K562 (cell line): ENCODE measurements around the gene AHSP. TPM values are rescaled to one million over a fixed set of nuclear protein-coding genes. Genes with fewer than 3 reads are reported as not detected.
A peak's percentile ranks its signal among the peaks of the same experiment; 100 is the strongest.

Experiments used
- ATAC-seq: fragments of 200-7000 bp; cut with Tn5 transposase; 3 replicates; pipeline ENCODE4 v1.9.1; 2020; ENCODE audit warnings: moderate library complexity
- BruUV-seq: library from RNA; stranded (reverse); fragments of 400-500 nt; replicated peaks from 2 replicates; lab custom pipeline; 2021; lab: Mats Ljungman, UMichigan
- CTCF ChIA-PET: fragments of 300-600 bp; formaldehyde crosslinking; extraction: SDS; loops from one replicate; lab custom pipeline; 2021; ENCODE audit warnings: low intra/inter-chr PET ratio; lab: Yijun Ruan, JAX
- POLR2A ChIA-PET: fragments of 300-600, 350-650 bp; sonication (Branson Sonifier 250); formaldehyde crosslinking; extraction: SDS; loops from one replicate; lab custom pipeline; 2021; ENCODE audit warnings: antibody characterized with exemption, inconsistent platforms; lab: Yijun Ruan, JAX
- DNase-seq, 4 experiments: peaks; one replicate each; pipeline versions ENCODE4 v3.0.0 to v3.0.0-alpha.2; 2011 to 2018; ENCODE audit warnings: low spot score in 3 of 4, mixed read lengths in 3 of 4; ENCODE audit errors: extremely low read depth in 1 of 4
- FAIRE-seq: peaks from 2 replicates; lab custom pipeline; 2011; peaks lifted over from hg19 to GRCh38; lab: Jason Lieb, UNC
- H2AFZ ChIP-seq: 2 replicates; pipeline ENCODE4 v1.6.0; 2011; ENCODE audit warnings: low read depth, low read length, control low read depth, inconsistent platforms
- H3K27ac ChIP-seq: fragments of 200-600 bp; 3 replicates; pipeline ENCODE4 v1.8.0; 2011; ENCODE audit warnings: low read depth, mild to moderate bottlenecking, control low read depth, inconsistent platforms, low read length, moderate library complexity, mixed read lengths; ENCODE audit errors: extremely low read depth
- H3K27me3 ChIP-seq, 2 experiments: fragments of 300-600 bp in 1 of 2; 2 replicates in 1 of 2; 3 replicates in 1 of 2; pipeline versions ENCODE4 v1.6.0 to v1.8.0; 2011; ENCODE audit warnings: inconsistent platforms in 2 of 2, low read length in 2 of 2, mild to moderate bottlenecking in 1 of 2, mixed read lengths in 1 of 2, moderate library complexity in 1 of 2; ENCODE audit not compliant: control insufficient read depth in 2 of 2, insufficient read depth in 2 of 2
- H3K36me3 ChIP-seq: fragments of 300-600 bp; 3 replicates; pipeline ENCODE4 v1.8.0; 2011; ENCODE audit warnings: mild to moderate bottlenecking, low read length, inconsistent platforms; ENCODE audit not compliant: control insufficient read depth, insufficient read depth
- H3K4me1 ChIP-seq, 2 experiments: fragments of 200-600 bp in 1 of 2; replicated peaks in 1 of 2; 2 replicates in 1 of 2; 3 replicates in 1 of 2; pipeline versions ENCODE4 v1.5.1 to v1.8.0; 2011; ENCODE audit warnings: inconsistent platforms in 2 of 2, low read length in 2 of 2, mild to moderate bottlenecking in 1 of 2, mixed read lengths in 1 of 2, moderate library complexity in 1 of 2; ENCODE audit not compliant: control insufficient read depth in 2 of 2, insufficient read depth in 2 of 2
- H3K4me2 ChIP-seq: 2 replicates; pipeline ENCODE4 v1.6.1; 2011; ENCODE audit warnings: low read length, control low read depth, inconsistent platforms, mixed read lengths; ENCODE audit not compliant: insufficient read depth
- H3K4me3 ChIP-seq: fragments of 200-600 bp; sonication (generic), shearing (Covaris generic); 2 replicates; pipeline ENCODE4 v1.5.1; 2016; ENCODE audit warnings: control low read depth, inconsistent platforms
- H3K79me2 ChIP-seq: fragments of 200-600 bp; 3 replicates; pipeline ENCODE4 v1.8.0; 2011; ENCODE audit warnings: low read length, inconsistent platforms; ENCODE audit not compliant: control insufficient read depth, insufficient read depth
- H3K9ac ChIP-seq, 2 experiments: 2 replicates each; pipeline versions ENCODE4 v1.6.0 to v1.6.1; 2011; ENCODE audit warnings: low read depth in 2 of 2, low read length in 2 of 2, control low read depth in 1 of 2, inconsistent platforms in 1 of 2, mild to moderate bottlenecking in 1 of 2, mixed read lengths in 1 of 2; ENCODE audit not compliant: insufficient read depth in 1 of 2
- H3K9me1 ChIP-seq: one replicate; pipeline ENCODE4 v1.6.0; 2011; ENCODE audit warnings: inconsistent platforms, mild to moderate bottlenecking, low read length, moderate library complexity; ENCODE audit not compliant: control insufficient read depth, insufficient read depth
- H3K9me3 ChIP-seq: replicated peaks from 2 replicates; pipeline ENCODE4 v1.5.1; 2011; ENCODE audit warnings: low read depth, low read length, inconsistent platforms; ENCODE audit not compliant: control insufficient read depth, insufficient read depth
- H4K20me1 ChIP-seq: replicated peaks from 2 replicates; pipeline ENCODE4 v1.6.1; 2011; ENCODE audit warnings: low read length, inconsistent platforms, mixed read lengths; ENCODE audit not compliant: control insufficient read depth, insufficient read depth
- BMI1 ChIP-seq: fragments of 150-350 bp; IDR thresholded peaks from 2 replicates; pipeline ENCODE4 v1.6.1; 2014; ENCODE audit warnings: low read length
- DIDO1 ChIP-seq: fragments of 450-650 bp; IDR thresholded peaks from 2 replicates; pipeline ENCODE4 v1.6.1; 2016; ENCODE audit warnings: low read depth, missing biosample characterization, missing genetic modification characterization
- ELF4 ChIP-seq: fragments of 450-650 bp; formaldehyde crosslinking; IDR thresholded peaks from 2 replicates; pipeline ENCODE4 v1.4.0; 2022; ENCODE audit warnings: missing genetic modification characterization
- GTF2F1 ChIP-seq: IDR thresholded peaks from 2 replicates; pipeline ENCODE4 v1.6.1; 2011; ENCODE audit warnings: low read depth, low read length, improper control_type of control experiment
- HDAC3 ChIP-seq: fragments of 450-650 bp; IDR thresholded peaks from 2 replicates; pipeline ENCODE4 v1.6.1; 2018; ENCODE audit warnings: borderline replicate concordance, mild to moderate bottlenecking, moderate library complexity; ENCODE audit not compliant: partially characterized antibody
- HES1 ChIP-seq: fragments of 450-650 bp; IDR thresholded peaks from 2 replicates; pipeline ENCODE4 v1.6.1; 2016; ENCODE audit warnings: low read depth, mild to moderate bottlenecking, moderate library complexity
- NR2C2 ChIP-seq, 2 experiments: fragments of 200-800 bp in 1 of 2; sonication (Bioruptor generic) in 1 of 2; sonication (generic) in 1 of 2; formaldehyde crosslinking in 1 of 2; IDR thresholded peaks; 2 replicates each; pipeline versions ENCODE4 v1.6.1 to v1.8.0; 2016 to 2022; ENCODE audit warnings: mild to moderate bottlenecking in 1 of 2, missing compliant biosample characterization in 1 of 2, missing genetic modification characterization in 1 of 2, missing genetic modification reagents in 1 of 2
- ZNF175 ChIP-seq: fragments of 200-800 bp; sonication (Bioruptor generic); IDR thresholded peaks from 2 replicates; pipeline ENCODE4 v1.6.1; 2016; ENCODE audit warnings: low read depth, mild to moderate bottlenecking, missing genetic modification characterization, missing compliant biosample characterization
- WGBS: fragments of 100-300 bp; shearing (Covaris generic); methylation state at CpG from one replicate; pipeline ENCODE4 v1.1.6; 2016; ENCODE audit warnings: low coverage, mixed read lengths; ENCODE audit not compliant: insufficient coverage; ENCODE audit errors: missing lambda C conversion rate; 5-methylcytosine and 5-hydroxymethylcytosine counted together
- in situ Hi-C: fragments of 300-500 bp; cut with MboI; formaldehyde crosslinking; loops from 4 replicates; pipeline ENCODE4 v1.15.0; 2018; ENCODE audit warnings: inconsistent platforms, mixed read lengths
- intact Hi-C: fragments of 100-400 bp; cut with micrococcal nuclease; formaldehyde crosslinking; loops from 2 replicates; pipeline ENCODE4 v1.14.2; 2022
- polyA plus RNA-seq, 8 experiments: library from polyadenylated mRNA; depleted of rRNA in 4 of 8; stranded (reverse) in 5 of 8; unstranded in 3 of 8; fragments of >200 nt; fragmentation: Nextera tagmentation in 2 of 8; fragmentation: Illumina TruSeq in 1 of 8; extraction: Ambion mirVana in 2 of 8; extraction: Trizol in 1 of 8; gene quantifications; 2 replicates each; pipeline versions ENCODE4 v1.2.1 to v1.2.3, GENCODE V29; 2011 to 2014; ENCODE audit warnings: inconsistent platforms in 1 of 8, missing spikeins in 1 of 8
- total RNA-seq, 7 experiments: library from RNA; depleted of rRNA in 6 of 7; stranded (reverse); fragments of >200 nt in 6 of 7; fragmentation: Illumina TruSeq in 2 of 7; extraction: Trizol in 2 of 7; gene quantifications; 2 replicates each; pipeline versions ENCODE4 v1.2.1 to v1.2.3, GENCODE V29; 2011 to 2021; ENCODE audit warnings: low replicate concordance in 1 of 7

The AHSP gene
- total and polyA plus RNA-seq, 9 of the 15 experiments (the other 6 are each of a cell fraction or from before 2014, with no cell fraction given) = 6.6 to 99.1 (median 25.8) TPM

GRCh38 chr16:31498493-31498892 lies 29.2 kb upstream of the AHSP start:
- FAIRE-seq = no peak
- ATAC-seq = no peak
- Histone ChIP-seq H3K9me1 (peaks cover 2% of the 10 kb centered on the region), H3K36me3 (peaks cover 61% of the 10 kb centered on the region; the same call in 2 of the 3 replicates), H3K27ac (no peak overlapping the region), H3K4me3 (no peak overlapping the region), H4K20me1 (no peaks in the 10 kb centered on the region), H3K9me3 (no peaks in the 10 kb centered on the region), H3K9ac (0 out of 4 replicates have a peak overlapping the region, but pooled peaks of 1 of the 2 experiments have one; percentile 21), H3K79me2 (no peaks in the 10 kb centered on the region), H3K4me2 (no peak overlapping the region), H3K4me1 (no peaks in the 10 kb centered on the region), H3K27me3 (no peaks in the 10 kb centered on the region), H2AFZ (no peak overlapping the region)
- no peak for TF ChIP-seq HES1
- no peak for TF ChIP-seq BMI1
- no peak for TF ChIP-seq ZNF175
- no peak for TF ChIP-seq ELF4 (CRISPR knock-in tag)
- TF ChIP-seq HDAC3 = no peak
- TF ChIP-seq NR2C2 (CRISPR knock-in tag; IDR thresholded peaks at IDR 0.05) = no peak
- no peak for TF ChIP-seq NR2C2 (tag; IDR thresholded peaks at IDR 0.05)
- TF ChIP-seq GTF2F1 = no peak
- no peak for TF ChIP-seq DIDO1 (tag)
- ChIA-PET POLR2A (interaction anchor here (0.6 to 1.9 kb wide), 5 partner anchors 9 to 60 kb away, joined by 3 to 9 read pairs (median 4); partner anchors contain the start of gene RUSF1), CTCF (no interaction called here)
- intact Hi-C loops = no loop called here
- 96% methylated on average over 6 of the region's 8 CpGs for WGBS
- DNase-seq = no peak
- in situ Hi-C loops = no loop called here
- BruUV-seq = no TSS peak
